HCT116 (cell line): Measurements from ENCODE around the gene PGK2. TPM values are rescaled to one million over a fixed set of nuclear protein-coding genes. Genes with fewer than 3 reads are reported as not detected.

Experiments
- ATAC-seq: fragments of 200-7000 bp; cut with Tn5 transposase; 2 replicates; pipeline ENCODE4 v1.9.1; 2020; ENCODE audit warnings: mild to moderate bottlenecking, moderate library complexity
- BruUV-seq: library from RNA; stranded (reverse); fragments of 400-500 nt; replicated peaks from 2 replicates; lab custom pipeline; 2021; lab: Mats Ljungman, UMichigan
- CTCF ChIA-PET: fragments of 300-600 bp; sonication (Branson Sonifier 250); formaldehyde crosslinking; loops from one replicate; lab custom pipeline; 2021; ENCODE audit warnings: antibody characterized with exemption; lab: Charles Lee
- POLR2A ChIA-PET: fragments of 300-600, 350-600 bp; sonication (Branson Sonifier 250); formaldehyde crosslinking; loops from one replicate; lab custom pipeline; 2021; ENCODE audit warnings: antibody characterized with exemption; lab: Charles Lee
- RAD21 ChIA-PET, 2 experiments: fragments of 300-600 bp; sonication (Branson Sonifier 250); formaldehyde crosslinking; loops; one replicate each; lab custom pipeline; 2023; ENCODE audit warnings: low total read pairs in 2 of 2; ENCODE audit not compliant: uncharacterized antibody in 2 of 2, unreplicated experiment in 2 of 2, low non-redundant PET in 1 of 2; lab: Charles Lee
- DNase-seq: peaks from one replicate; pipeline ENCODE4 v3.0.0-alpha.2; 2010; ENCODE audit warnings: low read depth, low spot score
- H2AFZ ChIP-seq: fragments of 200-600 bp; shearing (Covaris generic), sonication (generic); 2 replicates; pipeline ENCODE4 v1.6.1; 2017; ENCODE audit warnings: low read depth, mixed run types, mixed read lengths, antibody characterized with exemption, low read length; ENCODE audit not compliant: poor library complexity, severe bottlenecking
- H3K27ac ChIP-seq: 2 replicates; pipeline ENCODE4 v1.5.1; 2012; ENCODE audit warnings: low read depth, low read length
- H3K27me3 ChIP-seq: fragments of 200-600 bp; sonication (generic); 2 replicates; pipeline ENCODE4 v1.6.1; 2016; ENCODE audit warnings: mixed run types, low read length, mixed read lengths; ENCODE audit not compliant: insufficient read depth
- H3K36me3 ChIP-seq, 2 experiments: fragments of 200-500 bp in 1 of 2; fragments of 200-600 bp in 1 of 2; sonication (Bioruptor generic) in 1 of 2; sonication (generic) in 1 of 2; 2 replicates each; pipeline versions ENCODE4 v1.5.1 to v1.6.1; 2014 to 2016; ENCODE audit warnings: low read length in 2 of 2, inconsistent platforms in 1 of 2, mixed read lengths in 1 of 2, mixed run types in 1 of 2; ENCODE audit not compliant: insufficient read depth in 2 of 2, control insufficient read depth in 1 of 2
- H3K4me1 ChIP-seq, 2 experiments: fragments of 200-600 bp in 1 of 2; sonication (generic) in 1 of 2; 2 replicates each; pipeline versions ENCODE4 v1.5.1 to v1.6.1; 2012 to 2017; ENCODE audit warnings: low read length in 2 of 2, inconsistent platforms in 1 of 2, mild to moderate bottlenecking in 1 of 2, mixed read lengths in 1 of 2, mixed run types in 1 of 2, moderate library complexity in 1 of 2; ENCODE audit not compliant: insufficient read depth in 2 of 2, control insufficient read depth in 1 of 2
- H3K4me2 ChIP-seq: fragments of 200-600 bp; sonication (generic); 2 replicates; pipeline ENCODE4 v1.6.1; 2017; ENCODE audit warnings: mixed run types, low read length, mixed read lengths
- H3K4me3 ChIP-seq, 2 experiments: fragments of 200-600 bp in 1 of 2; sonication (generic) in 1 of 2; replicated peaks in 1 of 2; 2 replicates each; pipeline ENCODE4 v1.5.1; 2011 to 2016; ENCODE audit warnings: low read length in 2 of 2, control low read depth in 1 of 2, low read depth in 1 of 2, mild to moderate bottlenecking in 1 of 2, mixed read lengths in 1 of 2, mixed run types in 1 of 2
- H3K79me2 ChIP-seq: fragments of 200-600 bp; sonication (generic); 2 replicates; pipeline ENCODE4 v1.6.1; 2017; ENCODE audit warnings: mild to moderate bottlenecking, mixed run types, low read length, moderate library complexity, mixed read lengths; ENCODE audit not compliant: insufficient read depth
- H3K9ac ChIP-seq: fragments of 200-600 bp; sonication (generic); 2 replicates; pipeline ENCODE4 v1.6.1; 2016; ENCODE audit warnings: low read length, mixed read lengths
- H3K9me2 ChIP-seq: fragments of 200-600 bp; sonication (generic), shearing (Covaris generic); 2 replicates; pipeline ENCODE4 v1.6.1; 2017; ENCODE audit warnings: mixed run types, mild to moderate bottlenecking, moderate library complexity; ENCODE audit not compliant: insufficient read depth
- H3K9me3 ChIP-seq, 2 experiments: fragments of 200-500 bp in 1 of 2; fragments of 200-600 bp in 1 of 2; sonication (Bioruptor generic) in 1 of 2; sonication (generic) in 1 of 2; 2 replicates each; pipeline ENCODE4 v1.6.1; 2014 to 2017; ENCODE audit warnings: low read length in 2 of 2, mixed read lengths in 2 of 2, inconsistent platforms in 1 of 2, low read depth in 1 of 2, mild to moderate bottlenecking in 1 of 2, mixed run types in 1 of 2, moderate library complexity in 1 of 2; ENCODE audit not compliant: control insufficient read depth in 1 of 2, insufficient read depth in 1 of 2
- H4K20me1 ChIP-seq: fragments of 200-600 bp; sonication (generic), shearing (Covaris generic); 2 replicates; pipeline ENCODE4 v1.6.1; 2017; ENCODE audit warnings: mixed run types, mild to moderate bottlenecking, moderate library complexity; ENCODE audit not compliant: insufficient read depth
- ATF3 ChIP-seq: IDR thresholded peaks from 2 replicates; pipeline ENCODE4 v1.6.1; 2012
- CBX3 ChIP-seq: IDR thresholded peaks from 2 replicates; pipeline ENCODE4 v1.6.1; 2012; ENCODE audit warnings: low read depth
- ELF1 ChIP-seq: IDR thresholded peaks from 2 replicates; pipeline ENCODE4 v1.6.1; 2012; ENCODE audit warnings: low read depth, borderline replicate concordance
- EZH2 ChIP-seq: fragments of 200-600 bp; sonication (generic); IDR thresholded peaks from 2 replicates; pipeline ENCODE4 v1.6.1; 2017; ENCODE audit warnings: antibody characterized with exemption, mixed run types
- EZH2phosphoT487 ChIP-seq: fragments of 200-600 bp; IDR thresholded peaks from 2 replicates; pipeline ENCODE4 v1.6.1; 2018; ENCODE audit warnings: antibody characterized with exemption, borderline replicate concordance
- YY1 ChIP-seq: IDR thresholded peaks from 2 replicates; pipeline ENCODE4 v1.6.1; 2011; ENCODE audit warnings: low read length, low read depth, moderate library complexity, mild to moderate bottlenecking; ENCODE audit not compliant: insufficient replicate concordance; ENCODE audit errors: extremely low read depth
- ZNF274 ChIP-seq: fragments of 200-500 bp; sonication (Bioruptor generic); IDR thresholded peaks from 2 replicates; pipeline ENCODE4 v1.6.1; 2014; ENCODE audit warnings: mild to moderate bottlenecking, low read depth, low read length, inconsistent platforms
- intact Hi-C: fragments of 100-400 bp; cut with micrococcal nuclease; formaldehyde crosslinking; loops from 2 replicates; pipeline ENCODE4 v1.10.0; 2022
- total RNA-seq: library from RNA; stranded (reverse); gene quantifications from one replicate; pipeline ENCODE4 v1.2.1, GENCODE V29; 2021; ENCODE audit not compliant: unreplicated experiment
- TF ChIP-seq, protein P1 (sequence below): IDR thresholded peaks from 2 replicates; pipeline ENCODE4 v1.6.1; 2012; ENCODE audit warnings: low read depth

PGK2 gene
- total RNA-seq, 1 experiment from 2014 or later: not detected

- H3K79me2 ChIP-seq: no peaks in the 10 kb centered on the region
- no peak overlapping the region for H3K4me3 ChIP-seq
- no peaks in the 10 kb centered on the region for H4K20me1 ChIP-seq
- no TSS peak for BruUV-seq
- H3K9me3 ChIP-seq: no peaks in the 10 kb centered on the region
- DNase-seq: no peak
- H3K4me1 ChIP-seq: no peaks in the 10 kb centered on the region
- ChIA-PET RAD21 (no interaction called here), CTCF (no interaction called here), POLR2A (no interaction called here)
- no peaks in the 10 kb centered on the region for H3K27me3 ChIP-seq
- ATAC-seq: no peak
- H3K36me3 ChIP-seq: no peaks in the 10 kb centered on the region
- TF ChIP-seq ELF1 (no peak), CBX3 (no peak), ZNF274 (no peak)
- H3K4me2 ChIP-seq: no peak overlapping the region
- no peak overlapping the region for H3K27ac ChIP-seq
- peak overlapping the region; percentile 12 for H2AFZ ChIP-seq
- intact Hi-C loops: no loop called here
- no peaks in the 10 kb centered on the region; the same call in 1 of the 2 replicates for H3K9me2 ChIP-seq
- no peak overlapping the region for H3K9ac ChIP-seq
Measured at GRCh38 chr6:49775043-49775442, 12.0 kb downstream of the PGK2 start.

GRCh38 chr6:49772285-49772684, 14.8 kb downstream of the PGK2 start:
- Histone ChIP-seq H3K79me2 (no peaks in the 10 kb centered on the region), H4K20me1 (no peaks in the 10 kb centered on the region), H3K27me3 (no peaks in the 10 kb centered on the region), H3K9ac (no peak overlapping the region), H3K27ac (no peak overlapping the region), H3K9me2 (no peaks in the 10 kb centered on the region; the same call in 1 of the 2 replicates), H3K4me3 (no peak overlapping the region), H2AFZ (no peak overlapping the region), H3K4me2 (no peak overlapping the region), H3K36me3 (no peaks in the 10 kb centered on the region), H3K4me1 (no peaks in the 10 kb centered on the region), H3K9me3 (no peaks in the 10 kb centered on the region)
- DNase-seq (no peak), ATAC-seq (no peak)
- intact Hi-C loops: no loop called here
- POLR2A ChIA-PET: no interaction called here
- RAD21 ChIA-PET: no interaction called here
- no TSS peak for BruUV-seq
- CTCF ChIA-PET: no interaction called here
- TF ChIP-seq ZNF274 (no peak), EZH2phosphoT487 (no peak), EZH2 (no peak), ATF3 (no peak), YY1 (no peak)
- TF ChIP-seq, protein P1, sequence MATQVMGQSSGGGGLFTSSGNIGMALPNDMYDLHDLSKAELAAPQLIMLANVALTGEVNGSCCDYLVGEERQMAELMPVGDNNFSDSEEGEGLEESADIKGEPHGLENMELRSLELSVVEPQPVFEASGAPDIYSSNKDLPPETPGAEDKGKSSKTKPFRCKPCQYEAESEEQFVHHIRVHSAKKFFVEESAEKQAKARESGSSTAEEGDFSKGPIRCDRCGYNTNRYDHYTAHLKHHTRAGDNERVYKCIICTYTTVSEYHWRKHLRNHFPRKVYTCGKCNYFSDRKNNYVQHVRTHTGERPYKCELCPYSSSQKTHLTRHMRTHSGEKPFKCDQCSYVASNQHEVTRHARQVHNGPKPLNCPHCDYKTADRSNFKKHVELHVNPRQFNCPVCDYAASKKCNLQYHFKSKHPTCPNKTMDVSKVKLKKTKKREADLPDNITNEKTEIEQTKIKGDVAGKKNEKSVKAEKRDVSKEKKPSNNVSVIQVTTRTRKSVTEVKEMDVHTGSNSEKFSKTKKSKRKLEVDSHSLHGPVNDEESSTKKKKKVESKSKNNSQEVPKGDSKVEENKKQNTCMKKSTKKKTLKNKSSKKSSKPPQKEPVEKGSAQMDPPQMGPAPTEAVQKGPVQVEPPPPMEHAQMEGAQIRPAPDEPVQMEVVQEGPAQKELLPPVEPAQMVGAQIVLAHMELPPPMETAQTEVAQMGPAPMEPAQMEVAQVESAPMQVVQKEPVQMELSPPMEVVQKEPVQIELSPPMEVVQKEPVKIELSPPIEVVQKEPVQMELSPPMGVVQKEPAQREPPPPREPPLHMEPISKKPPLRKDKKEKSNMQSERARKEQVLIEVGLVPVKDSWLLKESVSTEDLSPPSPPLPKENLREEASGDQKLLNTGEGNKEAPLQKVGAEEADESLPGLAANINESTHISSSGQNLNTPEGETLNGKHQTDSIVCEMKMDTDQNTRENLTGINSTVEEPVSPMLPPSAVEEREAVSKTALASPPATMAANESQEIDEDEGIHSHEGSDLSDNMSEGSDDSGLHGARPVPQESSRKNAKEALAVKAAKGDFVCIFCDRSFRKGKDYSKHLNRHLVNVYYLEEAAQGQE: no peak
